ENCODE data around the gene ZNF555. TPM values are rescaled to one million over a fixed set of nuclear protein-coding genes. Genes with fewer than 3 reads are reported as not detected.

The ZNF555 gene
- total and polyA plus RNA-seq, 9 of the 15 experiments (the other 6 are each of a cell fraction or from before 2014, with no cell fraction given) = 2.0 to 6.7 (median 5.4) TPM

DNA sequence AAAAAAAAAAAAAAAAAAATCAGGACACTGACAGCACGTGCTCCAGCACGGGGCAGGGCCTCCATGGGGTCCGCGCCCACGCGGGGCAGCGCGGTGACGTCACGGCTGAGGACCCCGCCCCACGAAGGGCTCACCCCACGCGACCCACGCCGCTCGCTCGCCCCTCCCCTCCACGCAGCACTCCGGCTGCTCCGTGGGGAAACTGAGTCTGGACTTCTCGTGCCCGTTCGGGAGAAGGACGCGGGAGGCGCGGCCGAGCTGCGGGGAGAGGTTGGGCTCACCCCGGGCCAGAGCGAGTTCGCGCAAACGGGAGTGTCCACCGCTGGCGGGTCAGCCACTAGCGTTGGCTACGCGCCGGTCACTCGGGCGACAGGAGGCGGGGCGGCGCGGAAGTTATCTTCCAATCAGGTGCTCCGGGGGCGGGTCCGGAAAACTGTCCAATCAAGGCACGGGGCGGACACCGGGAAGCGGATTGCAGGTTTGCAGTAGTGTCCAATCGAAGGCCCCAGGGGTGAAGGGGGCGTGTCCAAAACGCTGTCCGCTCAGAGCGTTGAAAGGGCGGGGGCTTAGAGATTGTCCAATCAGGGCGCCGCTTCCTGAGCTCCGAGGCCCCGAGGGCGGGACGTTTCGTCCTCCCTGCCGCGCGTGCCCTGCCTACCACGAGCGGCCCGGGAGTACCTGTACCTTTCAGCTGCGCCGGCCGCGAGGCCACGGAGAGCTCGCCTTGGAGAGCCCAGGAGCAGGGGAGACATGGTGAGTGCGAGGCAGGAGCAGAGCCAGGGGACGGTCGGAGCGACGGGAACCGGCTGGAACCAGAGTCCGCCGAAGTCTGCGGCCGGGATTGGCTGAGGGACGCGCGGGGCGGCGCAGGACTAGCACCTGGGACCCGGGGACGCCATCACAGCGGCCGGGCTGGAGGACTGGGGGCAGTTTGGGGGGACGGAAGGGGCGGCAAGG, 59.3 kb downstream of the ZNF555 start, which contains the start of gene ZNF57 (continued):
- peak in 1 of 2 experiments; percentile 69; a peak in 1 of 4 replicates for TF ChIP-seq MLLT1 (IDR thresholded peaks at IDR 0.05)
- no peak for TF ChIP-seq MCM5 (IDR thresholded peaks at IDR 0.05; ENCODE audit: low read depth)
- TF ChIP-seq SNRNP70 (optimal IDR thresholded peaks at IDR 0.05; ENCODE audit: low read depth, low read length) = no peak
- TF ChIP-seq NR3C1 (CRISPR knock-in tag; IDR thresholded peaks at IDR 0.05) = peak; percentile 78
- TF ChIP-seq PCBP2 (IDR thresholded peaks at IDR 0.05; ENCODE audit: low read depth, low read length, poor library complexity, severe bottlenecking) = no peak
- no peak for TF ChIP-seq ZNF780A (CRISPR knock-in tag; IDR thresholded peaks at IDR 0.05)
- TF ChIP-seq, protein P1, sequence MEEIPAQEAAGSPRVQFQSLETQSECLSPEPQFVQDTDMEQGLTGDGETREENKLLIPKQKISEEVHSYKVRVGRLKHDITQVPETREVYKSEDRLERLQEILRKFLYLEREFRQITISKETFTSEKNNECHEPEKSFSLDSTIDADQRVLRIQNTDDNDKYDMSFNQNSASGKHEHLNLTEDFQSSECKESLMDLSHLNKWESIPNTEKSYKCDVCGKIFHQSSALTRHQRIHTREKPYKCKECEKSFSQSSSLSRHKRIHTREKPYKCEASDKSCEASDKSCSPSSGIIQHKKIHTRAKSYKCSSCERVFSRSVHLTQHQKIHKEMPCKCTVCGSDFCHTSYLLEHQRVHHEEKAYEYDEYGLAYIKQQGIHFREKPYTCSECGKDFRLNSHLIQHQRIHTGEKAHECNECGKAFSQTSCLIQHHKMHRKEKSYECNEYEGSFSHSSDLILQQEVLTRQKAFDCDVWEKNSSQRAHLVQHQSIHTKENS (CRISPR knock-in tag; IDR thresholded peaks at IDR 0.05) = no peak
- peak; percentile 41; the same call in 1 of the 2 replicates for TF ChIP-seq POLR2AphosphoS5 (IDR thresholded peaks at IDR 0.05; ENCODE audit: control insufficient read depth, insufficient read depth, low read depth, low read length)
- no peak for TF ChIP-seq BRF1 (IDR thresholded peaks at IDR 0.05; ENCODE audit: borderline replicate concordance, extremely low read depth, insufficient read length)
- TF ChIP-seq OTX1 (CRISPR knock-in tag; IDR thresholded peaks at IDR 0.05) = peak; percentile 41; the same call in 1 of the 2 replicates
- no peak for TF ChIP-seq NFE2 (IDR thresholded peaks at IDR 0.05; ENCODE audit: low read depth)
- no peak for TF ChIP-seq GATAD2B (IDR thresholded peaks at IDR 0.05; ENCODE audit: borderline replicate concordance)
- TF ChIP-seq NR2C2 (CRISPR knock-in tag; IDR thresholded peaks at IDR 0.05) = peak; percentile 59; the same call in 1 of the 2 replicates
- peak; percentile 60; the same call in 1 of the 2 replicates for TF ChIP-seq NR2C2 (tag; IDR thresholded peaks at IDR 0.05)
- TF ChIP-seq FOXP1 (CRISPR knock-in tag; IDR thresholded peaks at IDR 0.05) = peak; percentile 98
- no peak for TF ChIP-seq ZFP1 (CRISPR knock-in tag; IDR thresholded peaks at IDR 0.05)
- TF ChIP-seq ZNF184 (CRISPR knock-in tag; IDR thresholded peaks at IDR 0.05) = no peak
- TF ChIP-seq DPF2 (IDR thresholded peaks at IDR 0.05) = peak; percentile 42; the same call in 1 of the 2 replicates
- TF ChIP-seq, protein P2, sequence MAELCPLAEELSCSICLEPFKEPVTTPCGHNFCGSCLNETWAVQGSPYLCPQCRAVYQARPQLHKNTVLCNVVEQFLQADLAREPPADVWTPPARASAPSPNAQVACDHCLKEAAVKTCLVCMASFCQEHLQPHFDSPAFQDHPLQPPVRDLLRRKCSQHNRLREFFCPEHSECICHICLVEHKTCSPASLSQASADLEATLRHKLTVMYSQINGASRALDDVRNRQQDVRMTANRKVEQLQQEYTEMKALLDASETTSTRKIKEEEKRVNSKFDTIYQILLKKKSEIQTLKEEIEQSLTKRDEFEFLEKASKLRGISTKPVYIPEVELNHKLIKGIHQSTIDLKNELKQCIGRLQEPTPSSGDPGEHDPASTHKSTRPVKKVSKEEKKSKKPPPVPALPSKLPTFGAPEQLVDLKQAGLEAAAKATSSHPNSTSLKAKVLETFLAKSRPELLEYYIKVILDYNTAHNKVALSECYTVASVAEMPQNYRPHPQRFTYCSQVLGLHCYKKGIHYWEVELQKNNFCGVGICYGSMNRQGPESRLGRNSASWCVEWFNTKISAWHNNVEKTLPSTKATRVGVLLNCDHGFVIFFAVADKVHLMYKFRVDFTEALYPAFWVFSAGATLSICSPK (IDR thresholded peaks at IDR 0.05; ENCODE audit: borderline replicate concordance) = no peak
- no peak for TF ChIP-seq HDAC6 (IDR thresholded peaks at IDR 0.05; ENCODE audit: low read depth, low read length)
- no peak for TF ChIP-seq COPS2 (conservative IDR thresholded peaks at IDR 0.05)
- TF ChIP-seq RBBP5 (IDR thresholded peaks at IDR 0.05; ENCODE audit: borderline replicate concordance, insufficient read depth, low read length, poor library complexity, severe bottlenecking) = peak; percentile 84
- no peak for TF ChIP-seq BRF2 (IDR thresholded peaks at IDR 0.05; ENCODE audit: borderline replicate concordance, insufficient read depth, insufficient read length)

Measured in K562 (cell line).